Duodenal mucosa (tissue), 2 donors: Measurements from ENCODE around the gene BPIFB3.
"Not testable (repeated sequence)": the region's sequence is repeated elsewhere in the genome, so short reads cannot be mapped to it uniquely, and the experiment has no call there.

ENCODE experiments used
- H3K27ac ChIP-seq: one replicate; pipeline ENCODE4 v1.7.0; 2013; ENCODE audit warnings: low read depth, low read length
- H3K27me3 ChIP-seq, 2 donors: one replicate each; pipeline ENCODE4 v1.7.0; 2013; ENCODE audit warnings: low read length in 2 of 2, control low read depth in 1 of 2; ENCODE audit not compliant: insufficient read depth in 2 of 2, control insufficient read depth in 1 of 2
- H3K36me3 ChIP-seq, 2 donors: one replicate each; pipeline ENCODE4 v1.7.0; 2013; ENCODE audit warnings: low read length in 2 of 2, control low read depth in 1 of 2; ENCODE audit not compliant: insufficient read depth in 2 of 2, control insufficient read depth in 1 of 2
- H3K4me1 ChIP-seq, 2 donors: one replicate each; pipeline ENCODE4 v1.7.0; 2013; ENCODE audit warnings: low read length in 2 of 2, control low read depth in 1 of 2; ENCODE audit not compliant: insufficient read depth in 2 of 2, control insufficient read depth in 1 of 2
- H3K4me3 ChIP-seq, 2 donors: one replicate each; pipeline ENCODE4 v1.7.0; 2013; ENCODE audit warnings: low read length in 2 of 2, low read depth in 1 of 2
- H3K9ac ChIP-seq, 2 donors: one replicate each; pipeline ENCODE4 v1.7.0; 2013; ENCODE audit warnings: low read length in 2 of 2, low read depth in 1 of 2
- H3K9me3 ChIP-seq, 2 donors: one replicate each; pipeline ENCODE4 v1.7.0; 2013; ENCODE audit warnings: low read length in 2 of 2, control low read depth in 1 of 2; ENCODE audit not compliant: control insufficient read depth in 1 of 2

BPIFB3 gene

DNA sequence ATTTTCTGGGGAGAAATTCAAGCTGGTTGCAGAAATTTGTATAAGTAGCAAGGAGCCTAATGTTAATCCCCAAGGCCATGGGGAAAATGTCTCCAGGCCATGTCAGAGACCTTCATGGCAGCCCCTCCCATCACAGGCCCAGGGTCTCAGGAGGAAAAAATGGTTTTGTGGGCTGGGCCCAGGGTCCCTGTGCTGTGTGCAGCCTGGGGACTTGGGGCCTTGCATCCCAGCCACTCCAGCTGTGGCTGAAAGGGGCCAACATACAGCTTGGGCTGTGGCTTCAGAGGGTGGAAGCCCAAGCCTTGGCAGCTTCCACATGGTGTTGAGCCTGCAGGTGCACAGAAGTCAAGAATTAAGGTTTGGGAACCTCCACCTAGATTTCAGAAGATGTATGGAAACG lies 68.6 kb downstream of the BPIFB3 start:
- H3K27me3 ChIP-seq, H3K27ac ChIP-seq, H3K36me3 ChIP-seq, H3K9ac ChIP-seq, H3K4me1 ChIP-seq, H3K4me3 ChIP-seq, H3K9me3 ChIP-seq: not testable (repeated sequence)
